Kidney glomerular epithelial cell (primary cell): ENCODE measurements around the gene C1orf159.

Experiments
- DNase-seq: peaks from one replicate; lab custom pipeline; 2025; lab: John Stamatoyannopoulos, UW

Gene C1orf159

DNA sequence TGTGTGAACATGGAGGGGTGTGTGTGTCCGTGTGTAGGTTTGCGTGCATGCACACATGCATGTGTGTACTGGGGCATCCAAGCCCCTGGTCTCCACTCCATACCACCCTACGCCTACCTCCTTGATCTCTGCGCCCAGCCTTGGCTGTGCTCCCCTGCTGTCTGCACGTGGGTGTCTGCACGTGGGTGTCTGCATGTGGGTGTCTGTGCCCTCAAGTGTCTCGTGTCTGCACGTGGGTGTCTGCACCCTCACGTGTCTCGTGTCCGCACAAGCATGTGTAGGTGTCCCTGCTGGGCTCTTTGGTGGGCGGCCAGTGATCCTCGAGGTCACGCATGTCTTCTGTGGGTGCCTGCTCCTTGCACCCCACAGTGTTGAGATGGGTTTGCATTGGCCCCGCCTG is 62.9 kb downstream of the C1orf159 start:
- no peak for DNase-seq

DNA sequence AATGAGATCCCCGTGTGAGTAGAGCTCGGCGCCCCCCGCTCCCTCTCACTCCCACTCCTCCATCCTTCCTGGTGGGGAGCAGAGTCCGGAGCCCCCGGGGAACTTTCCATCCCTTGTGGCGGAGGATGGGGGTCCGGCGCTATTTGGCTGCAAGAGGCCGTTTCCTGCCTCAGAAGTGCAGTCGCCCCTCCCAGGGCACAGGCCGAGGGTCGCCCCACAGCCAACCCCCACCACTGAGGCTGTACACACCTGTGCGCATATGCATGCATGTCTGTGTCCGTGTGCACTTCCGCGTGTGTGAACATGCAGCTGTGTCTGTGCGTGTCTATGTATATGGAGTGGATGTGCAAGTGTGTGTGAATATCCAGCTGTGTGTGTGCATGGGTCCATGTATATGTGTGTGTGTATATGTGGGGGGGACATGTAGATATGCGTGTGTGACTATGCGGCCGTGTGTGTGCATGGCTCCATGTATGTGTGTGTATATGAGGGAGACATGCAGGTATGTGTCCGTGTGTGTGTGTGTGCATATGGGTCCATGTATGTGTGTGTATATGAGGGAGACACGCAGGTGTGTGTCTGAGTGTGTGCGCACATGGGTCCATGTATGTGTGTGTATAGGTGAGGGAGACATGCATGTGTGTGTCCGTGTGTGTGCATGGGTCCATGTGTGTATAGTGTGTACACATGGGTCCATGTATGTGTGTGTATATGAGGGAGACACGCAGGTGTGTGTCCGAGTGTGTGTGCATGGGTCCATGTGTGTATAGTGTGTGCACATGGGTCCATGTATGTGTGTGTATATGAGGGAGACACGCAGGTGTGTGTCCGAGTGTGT is 63.7 kb downstream of the C1orf159 start:
- DNase-seq, result no peak

DNA sequence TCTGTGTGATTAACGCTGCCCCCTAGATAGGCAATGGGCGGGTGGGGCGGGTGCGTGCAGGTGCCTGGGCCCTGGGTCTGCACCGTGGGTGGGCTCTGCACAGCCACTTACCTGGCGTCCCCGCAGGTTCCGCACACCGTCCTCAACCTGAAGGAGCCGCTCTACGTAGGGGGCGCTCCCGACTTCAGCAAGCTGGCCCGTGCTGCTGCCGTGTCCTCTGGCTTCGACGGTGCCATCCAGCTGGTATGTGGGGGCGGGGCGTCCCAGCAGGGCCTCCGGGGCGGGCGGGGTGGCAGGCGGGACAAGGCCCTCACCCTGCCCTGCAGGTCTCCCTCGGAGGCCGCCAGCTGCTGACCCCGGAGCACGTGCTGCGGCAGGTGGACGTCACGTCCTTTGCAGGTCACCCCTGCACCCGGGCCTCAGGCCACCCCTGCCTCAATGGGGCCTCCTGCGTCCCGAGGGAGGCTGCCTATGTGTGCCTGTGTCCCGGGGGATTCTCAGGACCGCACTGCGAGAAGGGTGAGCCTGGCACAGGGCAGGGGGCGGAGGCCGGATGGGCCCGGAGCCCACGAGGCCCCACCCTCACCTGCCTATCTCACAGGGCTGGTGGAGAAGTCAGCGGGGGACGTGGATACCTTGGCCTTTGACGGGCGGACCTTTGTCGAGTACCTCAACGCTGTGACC is 64.6 kb downstream of the C1orf159 start:
- no peak for DNase-seq

DNA sequence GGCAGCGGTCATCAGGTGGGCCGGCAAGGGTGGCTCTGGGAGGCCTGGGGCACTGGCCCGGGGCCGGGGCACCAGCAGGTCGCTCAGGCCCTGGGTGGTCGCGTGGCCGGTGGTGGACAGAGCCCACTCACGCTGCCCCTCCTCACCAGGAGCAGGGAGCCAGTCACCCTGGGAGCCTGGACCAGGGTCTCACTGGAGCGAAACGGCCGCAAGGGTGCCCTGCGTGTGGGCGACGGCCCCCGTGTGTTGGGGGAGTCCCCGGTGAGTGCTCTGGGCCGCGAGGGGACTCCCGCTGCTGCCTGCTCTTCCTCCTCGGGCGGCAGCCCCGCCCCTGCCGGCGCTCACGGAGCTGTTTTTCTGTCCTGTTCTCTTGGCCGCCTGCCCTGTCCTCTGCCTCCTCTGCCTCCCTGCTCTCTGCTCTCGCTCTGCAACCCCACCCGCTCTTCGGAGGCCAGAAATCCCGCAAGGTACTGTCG is 65.3 kb downstream of the C1orf159 start:
- no peak for DNase-seq

DNA sequence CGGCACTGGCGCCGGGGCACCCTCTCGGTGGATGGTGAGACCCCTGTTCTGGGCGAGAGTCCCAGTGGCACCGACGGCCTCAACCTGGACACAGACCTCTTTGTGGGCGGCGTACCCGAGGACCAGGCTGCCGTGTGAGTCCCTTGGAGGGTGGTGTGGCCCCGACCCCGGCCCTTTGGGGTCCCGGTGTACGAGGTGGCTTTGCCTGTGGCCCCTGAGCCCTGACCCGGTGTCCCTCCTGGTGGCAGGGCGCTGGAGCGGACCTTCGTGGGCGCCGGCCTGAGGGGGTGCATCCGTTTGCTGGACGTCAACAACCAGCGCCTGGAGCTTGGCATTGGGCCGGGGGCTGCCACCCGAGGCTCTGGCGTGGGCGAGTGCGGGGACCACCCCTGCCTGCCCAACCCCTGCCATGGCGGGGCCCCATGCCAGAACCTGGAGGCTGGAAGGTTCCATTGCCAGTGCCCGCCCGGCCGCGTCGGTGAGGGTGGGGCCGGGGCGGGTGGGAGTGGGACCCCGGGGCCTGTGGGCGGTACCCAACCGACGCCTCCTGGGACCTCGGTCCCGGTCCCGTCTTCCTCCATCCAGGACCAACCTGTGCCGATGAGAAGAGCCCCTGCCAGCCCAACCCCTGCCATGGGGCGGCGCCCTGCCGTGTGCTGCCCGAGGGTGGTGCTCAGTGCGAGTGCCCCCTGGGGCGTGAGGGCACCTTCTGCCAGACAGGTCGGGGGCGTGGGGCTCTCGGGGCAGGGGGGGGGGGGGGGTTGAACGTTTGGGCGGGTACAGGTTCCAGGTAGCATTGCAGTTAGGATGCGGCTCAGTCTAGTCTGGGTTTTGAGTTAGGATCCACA is 66.3 kb downstream of the C1orf159 start:
- no peak for DNase-seq

DNA sequence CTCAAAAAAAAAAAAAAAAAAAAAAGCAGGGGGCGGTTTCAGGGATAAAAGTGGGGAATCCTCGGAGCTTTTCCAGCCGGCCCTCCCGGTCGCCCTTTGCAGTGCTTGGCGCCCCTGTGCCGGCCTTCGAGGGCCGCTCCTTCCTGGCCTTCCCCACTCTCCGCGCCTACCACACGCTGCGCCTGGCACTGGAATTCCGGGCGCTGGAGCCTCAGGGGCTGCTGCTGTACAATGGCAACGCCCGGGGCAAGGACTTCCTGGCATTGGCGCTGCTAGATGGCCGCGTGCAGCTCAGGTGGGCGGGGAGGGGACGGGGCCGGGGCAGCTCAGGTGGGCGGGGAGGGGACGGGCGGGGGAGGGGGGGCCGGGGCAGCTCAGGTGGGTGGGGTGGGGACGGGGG is 67.1 kb downstream of the C1orf159 start:
- no peak for DNase-seq

DNA sequence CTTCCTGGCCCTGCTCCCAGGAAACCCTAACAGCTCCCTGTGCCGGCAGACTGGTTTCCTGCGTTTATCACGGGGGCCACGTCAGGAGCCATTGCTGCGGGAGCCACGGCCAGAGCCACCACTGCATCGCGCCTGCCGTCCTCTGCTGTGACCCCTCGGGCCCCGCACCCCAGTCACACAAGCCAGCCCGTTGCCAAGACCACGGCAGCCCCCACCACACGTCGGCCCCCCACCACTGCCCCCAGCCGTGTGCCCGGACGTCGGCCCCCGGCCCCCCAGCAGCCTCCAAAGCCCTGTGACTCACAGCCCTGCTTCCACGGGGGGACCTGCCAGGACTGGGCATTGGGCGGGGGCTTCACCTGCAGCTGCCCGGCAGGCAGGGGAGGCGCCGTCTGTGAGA is 67.9 kb downstream of the C1orf159 start:
- DNase-seq, result no peak

DNA sequence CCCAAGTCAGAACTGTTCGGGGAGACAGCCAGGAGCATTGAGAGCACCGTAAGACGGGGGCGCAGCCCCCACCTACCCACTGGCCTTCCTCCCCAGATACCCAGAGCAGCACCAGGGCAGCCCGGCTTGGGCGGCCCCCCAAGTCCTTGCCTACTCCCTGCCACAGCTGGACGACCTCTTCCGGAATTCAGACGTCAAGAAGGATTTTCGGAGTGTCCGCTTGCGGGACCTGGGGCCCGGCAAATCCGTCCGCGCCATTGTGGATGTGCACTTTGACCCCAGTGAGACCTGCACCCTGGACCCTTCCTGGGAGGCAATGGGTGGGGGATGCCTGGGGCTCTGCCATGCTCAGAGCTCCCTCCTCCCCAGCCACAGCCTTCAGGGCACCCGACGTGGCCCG is 68.5 kb downstream of the C1orf159 start:
- no peak for DNase-seq

DNA sequence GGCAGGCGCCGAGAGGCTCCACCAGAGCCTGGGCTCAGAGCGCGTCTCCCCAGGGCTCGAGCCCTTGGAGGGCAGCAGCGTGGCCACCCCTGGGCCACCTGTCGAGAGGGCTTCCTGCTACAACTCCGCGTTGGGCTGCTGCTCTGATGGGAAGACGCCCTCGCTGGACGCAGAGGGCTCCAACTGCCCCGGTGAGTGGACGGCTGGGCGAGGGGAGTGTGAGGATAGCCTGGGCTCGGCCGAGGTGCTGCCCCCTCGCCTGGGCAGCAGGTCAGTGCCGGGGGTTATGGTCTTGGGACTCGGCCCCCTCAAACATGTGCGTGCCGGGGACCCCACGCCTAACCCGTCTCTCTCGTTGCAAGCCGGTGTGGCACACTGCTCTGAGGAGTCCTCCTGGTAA is 69.1 kb downstream of the C1orf159 start:
- no peak for DNase-seq

DNA sequence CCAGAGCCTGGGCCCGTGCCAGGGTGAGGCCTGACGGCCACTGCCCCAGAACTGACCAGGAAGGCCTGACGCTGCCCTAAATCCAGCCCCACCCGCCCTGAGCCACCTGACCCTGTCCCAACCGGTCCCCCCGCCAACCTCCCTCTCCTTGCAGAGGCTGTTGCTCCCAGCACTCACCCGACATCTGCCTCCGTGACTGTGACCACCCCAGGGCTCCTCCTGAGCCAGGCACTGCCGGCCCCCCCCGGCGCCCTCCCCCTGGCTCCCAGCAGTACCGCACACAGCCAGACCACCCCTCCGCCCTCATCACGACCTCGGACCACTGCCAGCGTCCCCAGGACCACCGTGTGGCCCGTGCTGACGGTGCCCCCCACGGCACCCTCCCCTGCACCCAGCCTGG is 69.6 kb downstream of the C1orf159 start:
- DNase-seq, result no peak

DNA sequence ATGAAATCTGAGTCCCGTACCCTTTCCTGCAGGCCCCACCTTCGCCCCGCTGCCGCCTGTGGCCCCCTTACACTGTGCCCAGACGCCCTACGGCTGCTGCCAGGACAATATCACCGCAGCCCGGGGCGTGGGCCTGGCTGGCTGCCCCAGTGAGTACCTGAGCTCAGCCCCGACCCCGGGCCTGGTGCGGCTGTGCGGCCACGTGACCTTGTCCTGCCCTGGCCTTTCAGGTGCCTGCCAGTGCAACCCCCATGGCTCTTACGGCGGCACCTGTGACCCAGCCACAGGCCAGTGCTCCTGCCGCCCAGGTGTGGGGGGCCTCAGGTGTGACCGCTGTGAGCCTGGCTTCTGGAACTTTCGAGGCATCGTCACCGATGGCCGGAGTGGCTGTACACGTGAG is 70.8 kb downstream of the C1orf159 start:
- DNase-seq, result no peak

DNA sequence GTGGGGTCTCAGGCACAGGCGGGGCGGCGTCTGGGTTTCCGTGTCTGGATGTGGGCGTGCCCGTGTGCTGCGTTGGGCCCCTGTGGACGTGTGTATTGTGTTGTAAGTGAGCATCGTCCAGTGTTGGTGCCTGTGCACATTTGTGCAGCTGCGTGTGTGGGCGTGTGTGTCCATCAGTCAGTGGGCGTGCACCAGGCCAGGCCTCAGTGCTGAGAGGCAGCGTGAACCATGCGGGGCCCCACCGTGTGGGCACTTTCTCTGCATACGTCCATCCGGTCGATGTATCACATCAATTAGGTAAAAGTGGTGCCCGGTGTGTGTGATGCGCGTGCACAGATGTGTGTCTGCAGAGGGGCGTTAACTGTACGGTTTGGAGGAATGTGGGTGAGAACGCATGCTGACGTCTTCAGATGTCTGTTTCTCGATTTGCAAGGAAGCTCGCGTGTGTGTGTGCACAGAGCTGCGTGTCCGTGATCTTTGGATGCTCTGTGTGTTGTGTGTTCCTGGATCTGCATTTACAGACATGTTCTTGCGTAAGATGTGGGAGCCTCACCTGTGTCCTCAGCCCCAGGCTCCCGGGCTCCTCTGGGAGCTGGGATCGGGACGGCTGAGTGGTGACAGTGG is 71.3 kb downstream of the C1orf159 start:
- DNase-seq, result no peak

DNA sequence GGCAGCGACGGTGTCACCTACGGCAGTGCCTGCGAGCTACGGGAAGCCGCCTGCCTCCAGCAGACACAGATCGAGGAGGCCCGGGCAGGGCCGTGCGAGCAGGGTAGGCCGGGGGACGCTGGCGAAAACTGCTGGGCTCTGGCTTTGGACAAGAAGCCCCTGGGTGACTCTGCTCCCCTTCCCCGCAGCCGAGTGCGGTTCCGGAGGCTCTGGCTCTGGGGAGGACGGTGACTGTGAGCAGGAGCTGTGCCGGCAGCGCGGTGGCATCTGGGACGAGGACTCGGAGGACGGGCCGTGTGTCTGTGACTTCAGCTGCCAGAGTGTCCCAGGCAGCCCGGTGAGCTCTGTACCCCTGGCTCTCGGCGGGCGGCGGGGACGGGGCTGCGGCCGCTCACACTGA is 72.0 kb downstream of the C1orf159 start:
- DNase-seq, result no peak

DNA sequence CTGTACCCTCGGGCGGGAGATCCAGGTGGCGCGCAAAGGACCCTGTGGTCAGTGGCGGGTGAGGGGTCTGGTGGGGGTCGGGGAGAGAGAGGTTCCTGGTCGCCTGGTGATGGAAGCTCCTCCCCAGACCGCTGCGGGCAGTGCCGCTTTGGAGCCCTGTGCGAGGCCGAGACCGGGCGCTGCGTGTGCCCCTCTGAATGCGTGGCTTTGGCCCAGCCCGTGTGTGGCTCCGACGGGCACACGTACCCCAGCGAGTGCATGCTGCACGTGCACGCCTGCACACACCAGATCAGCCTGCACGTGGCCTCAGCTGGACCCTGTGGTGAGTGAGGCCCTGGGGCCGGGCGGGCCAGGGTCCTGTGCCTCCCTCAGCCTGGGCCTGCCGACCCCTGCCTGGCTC is 72.5 kb downstream of the C1orf159 start:
- DNase-seq, result no peak

DNA sequence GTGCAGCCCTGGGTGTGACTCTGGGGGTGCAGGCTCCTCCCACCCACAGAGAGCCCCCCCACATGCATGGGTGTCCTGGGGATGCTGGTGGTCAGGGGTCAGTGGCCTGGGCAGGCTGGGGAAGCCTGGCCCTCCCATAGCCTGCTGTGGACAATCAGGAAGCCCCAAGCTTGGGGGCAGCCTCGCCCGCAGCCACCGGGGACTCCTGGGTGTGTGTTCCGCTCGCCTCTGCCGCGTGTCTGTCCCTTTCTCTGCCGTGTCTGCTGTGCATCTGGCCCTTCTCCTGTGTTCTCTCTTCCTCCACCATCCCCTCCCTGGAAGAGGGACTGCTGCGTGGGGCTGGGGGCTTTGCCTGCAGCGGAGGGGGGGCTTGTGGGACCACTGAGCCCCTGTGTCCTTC is 73.1 kb downstream of the C1orf159 start:
- no peak for DNase-seq

DNA sequence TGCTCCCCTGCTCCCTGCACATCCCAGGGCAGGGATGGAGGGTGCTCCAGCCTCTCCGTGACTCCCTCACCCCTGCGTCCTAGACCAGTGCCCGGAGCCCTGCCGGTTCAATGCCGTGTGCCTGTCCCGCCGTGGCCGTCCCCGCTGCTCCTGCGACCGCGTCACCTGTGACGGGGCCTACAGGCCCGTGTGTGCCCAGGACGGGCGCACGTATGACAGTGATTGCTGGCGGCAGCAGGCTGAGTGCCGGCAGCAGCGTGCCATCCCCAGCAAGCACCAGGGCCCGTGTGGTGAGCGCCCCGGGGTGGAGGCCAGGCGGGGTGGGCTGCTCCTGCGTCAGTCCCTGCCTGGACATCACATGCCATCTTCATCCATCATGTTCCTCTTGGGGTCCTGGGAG is 74.0 kb downstream of the C1orf159 start:
- no peak for DNase-seq

DNA sequence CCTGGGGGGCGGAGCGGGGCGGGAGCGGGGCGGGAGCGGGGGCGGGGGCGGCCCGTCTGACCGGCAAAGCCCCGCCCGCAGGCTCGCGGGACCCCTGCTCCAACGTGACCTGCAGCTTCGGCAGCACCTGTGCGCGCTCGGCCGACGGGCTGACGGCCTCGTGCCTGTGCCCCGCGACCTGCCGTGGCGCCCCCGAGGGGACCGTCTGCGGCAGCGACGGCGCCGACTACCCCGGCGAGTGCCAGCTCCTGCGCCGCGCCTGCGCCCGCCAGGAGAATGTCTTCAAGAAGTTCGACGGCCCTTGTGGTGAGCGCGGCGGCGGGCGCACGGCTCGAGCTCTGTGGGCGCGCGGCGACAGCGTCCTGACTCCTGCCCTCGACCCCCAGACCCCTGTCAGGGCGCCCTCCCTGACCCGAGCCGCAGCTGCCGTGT is 74.8 kb downstream of the C1orf159 start:
- DNase-seq, result no peak

DNA sequence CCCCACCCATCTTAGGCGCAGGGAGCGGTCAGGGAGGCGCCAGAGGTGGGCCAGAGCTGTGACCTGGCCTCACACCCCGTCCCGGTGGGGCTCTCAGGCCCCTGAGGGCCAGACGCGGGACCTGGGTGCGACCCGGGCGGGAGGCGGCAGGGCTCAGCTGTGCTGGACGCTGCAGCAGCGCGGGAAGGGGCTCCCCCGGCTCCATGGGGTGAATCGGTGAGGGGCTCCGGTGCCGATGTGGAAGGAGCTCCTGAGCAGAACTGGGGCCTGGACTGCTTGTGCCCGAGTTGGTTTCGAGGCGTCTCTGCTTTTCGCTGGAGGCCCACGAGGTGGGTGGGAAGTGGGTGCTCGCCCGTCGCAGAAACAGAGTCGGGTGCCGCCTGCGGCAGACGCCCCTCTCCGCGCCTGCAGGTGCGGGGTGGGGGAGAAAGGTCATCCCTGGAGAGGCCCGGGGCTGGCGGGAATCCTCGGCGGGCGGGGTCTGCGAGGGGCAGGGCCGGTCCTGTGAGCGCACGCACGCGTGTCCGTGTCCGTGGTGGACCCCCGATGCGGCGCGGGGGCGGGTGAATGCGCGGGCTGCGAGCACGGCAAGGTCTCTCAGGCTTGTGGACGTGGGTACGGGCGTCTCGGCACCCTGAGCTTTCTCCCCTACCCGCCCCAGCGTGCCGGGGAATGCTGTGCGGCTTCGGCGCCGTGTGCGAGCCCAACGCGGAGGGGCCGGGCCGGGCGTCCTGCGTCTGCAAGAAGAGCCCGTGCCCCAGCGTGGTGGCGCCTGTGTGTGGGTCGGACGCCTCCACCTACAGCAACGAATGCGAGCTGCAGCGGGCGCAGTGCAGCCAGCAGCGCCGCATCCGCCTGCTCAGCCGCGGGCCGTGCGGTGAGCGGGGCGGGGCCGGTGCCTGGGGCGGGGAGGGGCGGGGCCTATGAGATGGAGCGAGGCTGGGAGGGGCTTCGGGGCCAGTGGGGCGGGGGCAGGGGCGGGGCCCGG is 75.6 kb downstream of the C1orf159 start:
- DNase-seq, result peak; percentile 53

DNA sequence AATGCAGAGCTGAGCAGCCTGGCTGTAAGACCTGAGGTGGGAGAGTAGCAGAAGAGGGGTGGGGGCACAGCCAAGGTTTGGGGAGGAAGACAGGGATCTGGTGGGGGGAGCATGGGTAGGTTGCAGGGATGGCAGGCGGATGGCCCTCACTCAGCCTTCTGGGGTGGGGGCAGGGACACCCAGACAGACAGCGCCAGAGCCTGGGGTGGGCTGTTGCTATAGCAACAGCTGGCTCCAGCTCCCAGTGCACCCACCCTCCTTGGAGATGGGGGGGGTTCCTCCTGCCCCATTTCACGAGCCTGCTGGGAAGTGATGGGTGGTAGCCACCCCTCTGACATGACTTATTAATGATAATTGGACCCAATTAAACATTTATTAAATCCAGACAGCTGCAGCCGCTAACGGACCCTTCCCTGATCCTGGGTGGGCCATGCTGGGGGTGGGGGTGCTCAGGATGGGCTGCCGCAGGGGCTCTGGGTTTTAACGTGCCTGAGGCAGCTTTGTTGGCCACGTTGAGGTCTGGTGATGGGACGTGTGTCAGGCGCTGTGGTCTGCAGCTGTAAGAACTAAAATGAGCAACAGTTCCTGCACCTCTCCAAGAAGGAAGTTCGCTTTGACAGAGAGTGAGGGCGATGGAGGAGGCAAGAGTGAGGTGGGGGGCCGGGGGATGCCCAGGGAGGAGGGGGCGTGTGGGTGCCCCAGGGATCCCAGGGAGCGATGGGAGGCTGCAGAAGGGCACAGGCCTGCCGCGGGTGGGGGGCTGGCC is 76.6 kb downstream of the C1orf159 start:
- DNase-seq, result no peak

DNA sequence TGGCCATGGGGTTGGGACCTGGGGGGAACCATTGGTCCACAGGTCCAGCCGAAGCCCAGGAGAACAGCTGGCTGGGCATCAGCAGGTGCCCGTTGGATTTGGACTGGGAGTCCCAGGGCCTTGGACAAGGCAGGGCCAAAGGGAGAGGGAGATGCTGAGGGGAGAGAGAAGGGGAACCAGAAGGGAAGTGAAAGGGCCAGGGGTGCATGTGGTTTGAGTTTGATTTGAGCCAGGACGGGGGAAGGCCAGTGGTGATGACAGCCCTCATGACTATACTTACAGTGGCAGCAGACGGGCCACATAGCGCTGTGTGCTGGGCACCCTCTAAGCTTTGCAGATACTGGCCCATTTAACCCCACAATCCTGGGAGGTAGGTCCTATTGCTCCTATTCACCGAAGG is 77.2 kb downstream of the C1orf159 start:
- DNase-seq, result no peak
